Femur (tissue), 1 donor: ENCODE data around the gene NIPA2.

Experiments used
- DNase-seq: peaks from one replicate; pipeline ENCODE4 v3.0.0-alpha.2; 2017

Gene NIPA2

DNA sequence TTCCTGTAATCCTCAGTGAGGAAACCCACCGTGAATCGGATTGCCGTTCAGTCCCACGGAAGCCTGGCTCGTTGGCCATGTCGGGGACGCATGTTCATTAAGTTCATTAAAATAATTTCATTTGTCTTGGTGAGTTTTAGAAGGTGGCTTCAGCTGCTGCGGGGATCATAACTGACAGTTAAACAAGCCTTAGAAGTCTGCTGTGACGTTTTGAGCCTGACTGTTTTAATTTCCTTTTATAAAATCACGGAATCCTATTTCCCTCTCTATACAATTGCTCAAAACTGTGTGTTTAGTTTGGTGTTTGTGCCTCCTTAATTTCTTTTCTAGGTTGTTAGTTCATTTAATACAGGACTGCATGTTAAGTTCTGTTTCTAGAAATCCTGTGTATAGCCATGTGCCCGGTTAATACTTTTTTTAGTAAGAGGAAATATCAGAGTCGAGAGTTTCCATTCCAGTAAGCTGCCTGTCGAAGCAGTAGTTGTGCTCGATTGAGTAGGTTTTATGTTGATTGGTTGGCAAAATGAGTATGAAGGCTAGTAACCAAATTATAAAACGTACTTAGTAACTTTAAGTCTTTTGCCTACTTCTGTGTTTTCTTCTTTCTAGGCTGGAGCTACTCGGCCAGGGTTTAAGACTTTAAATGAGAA lies 705 bp downstream of the NIPA2 start:
- DNase-seq = no peak

DNA sequence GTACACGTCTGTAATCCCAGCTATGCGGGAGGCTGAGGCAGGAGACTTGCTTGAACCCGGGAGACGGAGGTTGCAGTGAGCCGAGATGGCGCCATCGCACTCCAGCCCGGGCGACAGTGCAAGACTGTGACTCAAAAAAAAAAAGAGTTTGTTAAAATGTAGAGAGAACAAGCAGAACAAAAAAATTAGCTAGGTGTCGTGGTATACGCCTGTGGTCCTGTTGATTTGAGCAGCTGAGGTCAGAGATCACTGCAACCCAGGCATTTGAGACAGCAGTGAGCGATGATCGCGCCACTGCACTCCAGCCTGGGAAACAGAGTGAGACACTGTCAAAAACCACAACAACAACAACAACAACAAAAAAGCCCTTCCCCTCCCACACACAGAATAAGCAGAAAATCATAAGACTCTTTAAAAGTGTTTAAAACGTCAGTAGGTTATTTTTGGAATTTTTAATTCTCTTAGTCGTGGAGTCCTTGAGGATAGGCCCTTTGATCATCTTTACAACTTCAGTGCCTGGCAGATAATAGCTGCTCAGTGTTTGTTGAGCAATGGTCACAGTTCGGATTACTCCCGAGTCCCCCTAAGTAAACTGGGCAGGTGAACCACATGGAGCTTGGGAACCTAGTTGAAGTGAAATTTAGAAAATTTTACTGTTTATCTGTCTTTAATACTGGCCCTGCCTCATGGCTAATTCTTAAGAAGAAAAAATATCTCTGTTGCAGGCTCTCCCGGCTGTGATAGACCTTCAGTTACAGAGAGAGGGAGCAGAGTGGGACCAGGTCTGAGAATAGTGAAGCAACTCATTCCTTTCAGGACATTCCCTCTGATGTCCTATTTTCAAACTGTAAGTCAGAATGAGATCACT lies 6.2 kb downstream of the NIPA2 start:
- no peak for DNase-seq

DNA sequence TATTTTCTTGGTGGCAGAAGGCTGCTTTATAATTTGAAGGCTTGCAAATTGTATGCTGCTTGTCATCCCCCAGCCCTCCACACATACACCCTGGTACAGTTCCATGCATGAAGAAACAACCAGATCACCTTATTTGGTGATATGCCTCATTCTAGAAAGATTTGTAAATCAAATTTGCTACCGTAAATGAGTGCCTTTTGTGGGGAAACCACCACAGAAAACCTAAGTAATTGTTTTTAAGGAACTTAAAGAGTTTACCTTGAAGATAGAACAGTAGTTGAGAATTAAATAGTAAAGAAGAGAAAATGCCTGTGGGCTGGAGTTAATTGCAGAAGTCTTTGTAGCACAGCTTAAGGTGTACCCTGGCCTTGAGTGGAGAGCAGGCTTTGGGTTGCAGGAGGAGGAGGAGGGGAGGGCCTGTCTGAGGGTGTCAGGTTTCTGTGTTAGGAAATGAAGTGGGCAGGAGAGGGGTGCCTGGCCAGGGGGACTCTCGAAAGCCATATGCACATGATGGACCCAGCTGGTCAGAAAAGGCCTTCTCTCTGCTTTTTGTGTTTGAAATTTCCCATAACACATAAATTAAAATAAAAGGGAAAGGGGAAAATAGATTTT lies 6.9 kb downstream of the NIPA2 start:
- DNase-seq = no peak

DNA sequence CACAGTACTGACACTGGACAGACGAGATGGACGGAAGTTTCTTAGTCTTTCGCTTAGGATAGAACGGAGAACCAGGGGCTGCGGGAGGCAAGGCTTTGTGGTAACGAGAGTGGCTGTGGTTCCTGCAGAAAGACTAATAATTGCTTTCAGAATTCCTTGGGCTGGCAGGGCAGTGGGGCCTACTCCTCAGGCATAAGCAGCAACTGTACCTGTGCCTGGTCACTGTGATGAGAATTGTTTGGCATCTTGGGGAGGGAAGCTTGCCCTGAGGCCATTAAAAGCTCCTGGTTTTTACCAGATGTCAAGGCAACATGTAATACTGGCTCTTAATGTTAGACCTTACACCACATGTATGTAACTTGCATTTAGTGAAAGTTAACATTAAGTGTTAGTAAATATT lies 7.6 kb downstream of the NIPA2 start:
- no peak for DNase-seq

GRCh38 chr15:22850055-22850454 lies 11.6 kb downstream of the NIPA2 start:
- no peak for DNase-seq

DNA sequence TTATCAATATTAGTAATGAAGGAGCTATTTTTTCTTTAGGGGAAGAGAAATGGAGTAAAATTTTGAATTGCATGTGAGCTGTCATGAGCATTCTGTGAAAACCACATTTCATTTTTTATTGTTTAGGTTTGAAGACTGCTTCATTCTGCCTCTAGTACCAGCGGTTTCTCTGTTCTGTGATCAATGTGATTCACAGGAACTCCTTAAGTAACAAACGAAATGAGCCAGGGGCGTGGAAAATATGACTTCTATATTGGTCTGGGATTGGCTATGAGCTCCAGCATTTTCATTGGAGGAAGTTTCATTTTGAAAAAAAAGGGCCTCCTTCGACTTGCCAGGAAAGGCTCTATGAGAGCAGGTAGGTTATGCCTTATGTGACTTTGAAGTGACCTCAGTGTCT lies 13.0 kb downstream of the NIPA2 start:
- no peak for DNase-seq

DNA sequence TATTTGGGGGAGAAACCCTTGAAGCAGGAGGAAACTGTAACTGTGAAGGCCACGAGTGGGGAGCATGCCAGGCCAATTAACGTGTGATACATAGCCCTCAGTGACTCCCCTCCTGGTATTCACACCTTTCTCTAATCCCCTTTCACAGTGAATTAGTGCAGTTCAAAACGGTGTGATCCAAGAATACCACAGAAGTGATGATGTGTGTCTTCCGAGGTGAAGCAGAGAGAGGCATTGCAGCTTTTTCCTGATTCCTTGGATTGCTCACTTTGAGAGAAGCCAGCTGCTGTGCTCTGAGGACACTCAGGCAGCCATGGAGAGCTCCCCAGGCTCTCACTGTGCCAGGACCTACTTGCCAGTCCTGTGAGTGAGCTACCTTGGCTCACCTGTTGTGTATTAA lies 17.3 kb downstream of the NIPA2 start:
- no peak for DNase-seq

- no peak for DNase-seq
Measured at GRCh38 chr15:22856659-22857058, 18.2 kb downstream of the NIPA2 start.

DNA sequence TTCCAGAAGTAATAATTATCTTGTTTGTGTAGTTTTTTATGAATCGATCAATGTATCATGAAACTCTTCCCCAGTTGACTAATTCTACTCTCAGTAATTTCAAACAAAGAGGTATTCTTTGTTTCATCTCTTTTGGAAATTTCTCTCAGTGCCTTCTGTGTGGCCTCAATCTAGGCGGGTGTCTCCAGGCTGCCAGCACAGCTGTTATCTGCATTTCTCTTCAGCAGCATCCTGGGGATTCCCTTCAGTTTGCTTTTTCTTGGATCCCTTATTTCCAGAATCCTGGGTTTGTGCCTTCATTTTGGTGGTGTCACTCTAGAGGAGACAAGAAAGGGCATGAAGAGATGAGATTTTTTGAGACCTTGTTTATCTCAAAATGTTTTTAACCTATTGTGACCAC lies 22.7 kb downstream of the NIPA2 start:
- DNase-seq = no peak

GRCh38 chr15:22863356-22863755 lies 24.9 kb downstream of the NIPA2 start:
- no peak for DNase-seq

DNA sequence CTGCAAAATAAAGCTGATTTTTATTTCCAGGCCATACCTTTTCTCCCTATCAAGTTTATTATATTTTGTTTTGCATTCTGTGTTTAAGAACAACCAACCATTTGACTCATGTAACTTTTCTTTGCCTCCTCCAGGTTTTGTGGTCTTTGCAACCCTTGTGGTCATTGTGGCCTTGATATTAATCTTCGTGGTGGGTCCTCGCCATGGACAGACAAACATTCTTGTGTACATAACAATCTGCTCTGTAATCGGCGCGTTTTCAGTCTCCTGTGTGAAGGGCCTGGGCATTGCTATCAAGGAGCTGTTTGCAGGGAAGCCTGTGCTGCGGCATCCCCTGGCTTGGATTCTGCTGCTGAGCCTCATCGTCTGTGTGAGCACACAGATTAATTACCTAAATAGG lies 27.6 kb downstream of the NIPA2 start:
- no peak for DNase-seq

DNA sequence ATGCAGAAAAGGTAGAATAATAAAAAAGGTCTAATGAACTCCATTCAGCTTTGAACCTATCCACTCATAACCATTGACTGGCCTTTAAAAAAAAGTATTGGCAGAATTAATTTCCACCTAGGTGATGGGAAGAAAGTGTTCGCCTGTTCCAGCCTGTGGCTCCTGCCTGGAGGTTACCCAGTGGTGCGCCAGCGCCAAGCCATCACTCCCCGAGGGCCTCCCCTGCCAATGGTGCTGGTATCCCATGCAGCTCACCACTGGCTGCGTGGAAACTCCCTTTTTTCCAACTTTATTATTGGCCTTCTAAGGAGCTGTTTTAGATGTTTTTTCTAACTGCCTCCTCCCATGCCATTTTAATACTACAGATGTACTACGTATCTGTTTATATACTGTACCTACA lies 29.4 kb downstream of the NIPA2 start:
- no peak for DNase-seq

GRCh38 chr15:22868495-22868894 lies 30.0 kb downstream of the NIPA2 start:
- DNase-seq = no peak

GRCh38 chr15:22868928-22869327 lies 30.5 kb downstream of the NIPA2 start:
- no peak for DNase-seq

- DNase-seq = no peak
Measured at GRCh38 chr15:22869856-22870255, 31.4 kb downstream of the NIPA2 start.

- no peak for DNase-seq
Measured at GRCh38 chr15:22870865-22871264, 32.4 kb downstream of the NIPA2 start.

GRCh38 chr15:22871481-22872086 lies 33.1 kb downstream of the NIPA2 start:
- DNase-seq = no peak

- DNase-seq = no peak
Measured at GRCh38 chr15:22872936-22873701, 34.7 kb downstream of the NIPA2 start.

GRCh38 chr15:22873841-22874240 lies 35.4 kb downstream of the NIPA2 start:
- no peak for DNase-seq

- no peak for DNase-seq
Measured at GRCh38 chr15:22874256-22874655, 35.8 kb downstream of the NIPA2 start.

DNA sequence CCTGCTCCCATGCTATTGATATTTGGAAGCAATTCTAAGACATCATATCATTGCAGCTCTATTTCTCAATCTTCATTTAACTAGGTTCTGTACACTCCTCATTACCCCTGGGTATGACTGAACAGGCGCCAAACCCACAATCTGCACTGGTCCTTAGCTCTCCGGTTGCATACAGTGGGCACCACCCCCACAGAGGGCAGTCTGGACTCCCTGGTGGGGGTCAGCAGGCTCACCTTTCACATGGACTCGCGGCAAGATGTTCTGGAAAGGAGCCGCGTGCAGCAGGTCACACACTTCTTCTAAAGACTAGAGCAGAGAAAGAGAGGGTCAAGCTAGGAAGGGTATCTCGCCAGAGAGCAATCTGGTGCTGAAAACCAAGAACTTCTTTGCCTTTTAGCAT lies 36.5 kb downstream of the NIPA2 start:
- no peak for DNase-seq

GRCh38 chr15:22877117-22877516 lies 38.7 kb downstream of the NIPA2 start:
- no peak for DNase-seq

GRCh38 chr15:22877607-22878006 lies 39.1 kb downstream of the NIPA2 start:
- DNase-seq = no peak
